Measurements from ENCODE around the gene RPN1. TPM values are rescaled to one million over a fixed set of nuclear protein-coding genes. Genes with fewer than 3 reads are reported as not detected.

The RPN1 gene
- polyA plus RNA-seq, 4 donors, result 43.2 to 270 (median 140) TPM

GRCh38 chr3:128613083-128613829 is 37.4 kb downstream of the RPN1 start:
- Histone ChIP-seq H3K27me3 (ENCODE audit: control insufficient read depth in 3 of 3, insufficient read depth in 3 of 3, low read length in 3 of 3) (no peaks in the 10 kb centered on the region), H3K27ac (ENCODE audit: low read depth in 1 of 3, low read length in 2 of 3) (no peak overlapping the region), H3K4me1 (ENCODE audit: control insufficient read depth in 3 of 3, insufficient read depth in 2 of 3, low read depth in 1 of 3, low read length in 2 of 3) (peaks cover 0 to 3% (median 0%) of the 10 kb centered on the region in 3 donors), H3K9me3 (ENCODE audit: control insufficient read depth in 2 of 2, insufficient read depth in 1 of 2, low read depth in 1 of 2, low read length in 1 of 2) (no peaks in the 10 kb centered on the region), H3K36me3 (ENCODE audit: control insufficient read depth in 3 of 3, insufficient read depth in 2 of 3, low read depth in 1 of 3, low read length in 3 of 3) (peaks cover 0 to 5% (median 0%) of the 10 kb centered on the region in 3 donors), H3K4me3 (ENCODE audit: low read depth in 1 of 3, low read length in 3 of 3) (no peak overlapping the region)
- DNase-seq, result no peak
- FAIRE-seq, result no peak
- 86 to 88% (median 87%) methylated on average over 15 to 16 of the region's 16 CpGs for WGBS, 3 donors

- FAIRE-seq, result no peak
These were observed 40.1 kb downstream of the RPN1 start for GRCh38 chr3:128610451-128611070.

GRCh38 chr3:128609294-128609693 is 41.3 kb downstream of the RPN1 start:
- Histone ChIP-seq H3K27ac (ENCODE audit: low read depth in 1 of 3, low read length in 2 of 3) (no peak overlapping the region), H3K36me3 (ENCODE audit: control insufficient read depth in 3 of 3, insufficient read depth in 2 of 3, low read depth in 1 of 3, low read length in 3 of 3) (no peaks in the 10 kb centered on the region), H3K4me3 (ENCODE audit: low read depth in 1 of 3, low read length in 3 of 3) (no peak overlapping the region), H3K4me1 (ENCODE audit: control insufficient read depth in 3 of 3, insufficient read depth in 2 of 3, low read depth in 1 of 3, low read length in 2 of 3) (peaks cover 0 to 6% (median 0%) of the 10 kb centered on the region in 3 donors), H3K27me3 (ENCODE audit: control insufficient read depth in 3 of 3, insufficient read depth in 3 of 3, low read length in 3 of 3) (peaks cover 0 to 3% (median 0%) of the 10 kb centered on the region in 3 donors), H3K9me3 (ENCODE audit: control insufficient read depth in 2 of 2, insufficient read depth in 1 of 2, low read depth in 1 of 2, low read length in 1 of 2) (no peaks in the 10 kb centered on the region)
- 71 to 80% (median 75%) methylated on average over 11 of the region's 11 CpGs for WGBS, 3 donors
- FAIRE-seq, result no peak
- DNase-seq, result no peak

More at GRCh38 chr3:128610451-128611070, 40.1 kb downstream of the RPN1 start:
- Histone ChIP-seq H3K4me3 (ENCODE audit: low read depth in 1 of 3, low read length in 3 of 3) (no peak overlapping the region), H3K27me3 (ENCODE audit: control insufficient read depth in 3 of 3, insufficient read depth in 3 of 3, low read length in 3 of 3) (peaks cover 0 to 3% (median 0%) of the 10 kb centered on the region in 3 donors), H3K9me3 (ENCODE audit: control insufficient read depth in 2 of 2, insufficient read depth in 1 of 2, low read depth in 1 of 2, low read length in 1 of 2) (no peaks in the 10 kb centered on the region), H3K27ac (ENCODE audit: low read depth in 1 of 3, low read length in 2 of 3) (no peak overlapping the region), H3K4me1 (ENCODE audit: control insufficient read depth in 3 of 3, insufficient read depth in 2 of 3, low read depth in 1 of 3, low read length in 2 of 3) (no peaks in the 10 kb centered on the region), H3K36me3 (ENCODE audit: control insufficient read depth in 3 of 3, insufficient read depth in 2 of 3, low read depth in 1 of 3, low read length in 3 of 3) (no peaks in the 10 kb centered on the region)
- WGBS, 3 donors, result 87 to 88% (median 87%) methylated on average over 15 of the region's 15 CpGs
- DNase-seq, result no peak

- Histone ChIP-seq H3K27me3 (ENCODE audit: control insufficient read depth in 3 of 3, insufficient read depth in 3 of 3, low read length in 3 of 3) (peaks cover 0 to 3% (median 0%) of the 10 kb centered on the region in 3 donors), H3K4me3 (ENCODE audit: low read depth in 1 of 3, low read length in 3 of 3) (peak overlapping the region in 2 of 3 donors; percentile 59 to 61), H3K36me3 (ENCODE audit: control insufficient read depth in 3 of 3, insufficient read depth in 2 of 3, low read depth in 1 of 3, low read length in 3 of 3) (no peaks in the 10 kb centered on the region), H3K9me3 (ENCODE audit: control insufficient read depth in 2 of 2, insufficient read depth in 1 of 2, low read depth in 1 of 2, low read length in 1 of 2) (no peaks in the 10 kb centered on the region), H3K27ac (ENCODE audit: low read depth in 1 of 3, low read length in 2 of 3) (no peak overlapping the region), H3K4me1 (ENCODE audit: control insufficient read depth in 3 of 3, insufficient read depth in 2 of 3, low read depth in 1 of 3, low read length in 2 of 3) (peaks cover 0 to 6% (median 0%) of the 10 kb centered on the region in 3 donors)
- FAIRE-seq (no peak), DNase-seq (no peak)
- 29 to 49% (median 43%) methylated on average over 12 of the region's 12 CpGs for WGBS, 3 donors
These were observed 42.9 kb downstream of the RPN1 start for GRCh38 chr3:128607710-128608048.

- no peaks in the 10 kb centered on the region for H3K36me3 ChIP-seq (ENCODE audit: control insufficient read depth in 3 of 3, insufficient read depth in 2 of 3, low read depth in 1 of 3, low read length in 3 of 3)
- peaks cover 0 to 6% (median 0%) of the 10 kb centered on the region in 3 donors for H3K4me1 ChIP-seq (ENCODE audit: control insufficient read depth in 3 of 3, insufficient read depth in 2 of 3, low read depth in 1 of 3, low read length in 2 of 3)
- H3K27ac ChIP-seq (ENCODE audit: low read depth in 1 of 3, low read length in 2 of 3), result no peak overlapping the region
- peaks cover 0 to 3% (median 0%) of the 10 kb centered on the region in 3 donors for H3K27me3 ChIP-seq (ENCODE audit: control insufficient read depth in 3 of 3, insufficient read depth in 3 of 3, low read length in 3 of 3)
- no peak for FAIRE-seq
- no peak overlapping the region for H3K4me3 ChIP-seq (ENCODE audit: low read depth in 1 of 3, low read length in 3 of 3)
- H3K9me3 ChIP-seq (ENCODE audit: control insufficient read depth in 2 of 2, insufficient read depth in 1 of 2, low read depth in 1 of 2, low read length in 1 of 2), result no peaks in the 10 kb centered on the region
- DNase-seq, result no peak
- WGBS, 3 donors, result 92 to 96% (median 95%) methylated on average over 7 of the region's 7 CpGs
These were observed 44.5 kb downstream of the RPN1 start for GRCh38 chr3:128606094-128606493.

GRCh38 chr3:128605091-128606046 is 45.2 kb downstream of the RPN1 start:
- peaks cover 0 to 6% (median 0%) of the 10 kb centered on the region in 3 donors for H3K4me1 ChIP-seq (ENCODE audit: control insufficient read depth in 3 of 3, insufficient read depth in 2 of 3, low read depth in 1 of 3, low read length in 2 of 3)

GRCh38 chr3:128603811-128604775 is 46.5 kb downstream of the RPN1 start:
- 81 to 85% (median 83%) methylated on average over 20 of the region's 20 CpGs for WGBS, 3 donors
- no peak for DNase-seq

More at GRCh38 chr3:128605091-128606046, 45.2 kb downstream of the RPN1 start:
- no peaks in the 10 kb centered on the region for H3K36me3 ChIP-seq (ENCODE audit: control insufficient read depth in 3 of 3, insufficient read depth in 2 of 3, low read depth in 1 of 3, low read length in 3 of 3)
- no peak overlapping the region for H3K27ac ChIP-seq (ENCODE audit: low read depth in 1 of 3, low read length in 2 of 3)
- H3K9me3 ChIP-seq (ENCODE audit: control insufficient read depth in 2 of 2, insufficient read depth in 1 of 2, low read depth in 1 of 2, low read length in 1 of 2), result no peaks in the 10 kb centered on the region
- FAIRE-seq (no peak), DNase-seq (peak; percentile 23 to 61)
- no peak overlapping the region for H3K4me3 ChIP-seq (ENCODE audit: low read depth in 1 of 3, low read length in 3 of 3)
- peaks cover 0 to 3% (median 0%) of the 10 kb centered on the region in 3 donors for H3K27me3 ChIP-seq (ENCODE audit: control insufficient read depth in 3 of 3, insufficient read depth in 3 of 3, low read length in 3 of 3)
- 49 to 78% (median 55%) methylated on average over 11 of the region's 11 CpGs for WGBS, 3 donors

More at GRCh38 chr3:128603811-128604775, 46.5 kb downstream of the RPN1 start:
- peaks cover 0 to 6% (median 0%) of the 10 kb centered on the region in 3 donors for H3K4me1 ChIP-seq (ENCODE audit: control insufficient read depth in 3 of 3, insufficient read depth in 2 of 3, low read depth in 1 of 3, low read length in 2 of 3)
- H3K9me3 ChIP-seq (ENCODE audit: control insufficient read depth in 2 of 2, insufficient read depth in 1 of 2, low read depth in 1 of 2, low read length in 1 of 2), result no peaks in the 10 kb centered on the region
- no peak overlapping the region for H3K4me3 ChIP-seq (ENCODE audit: low read depth in 1 of 3, low read length in 3 of 3)
- no peaks in the 10 kb centered on the region for H3K36me3 ChIP-seq (ENCODE audit: control insufficient read depth in 3 of 3, insufficient read depth in 2 of 3, low read depth in 1 of 3, low read length in 3 of 3)
- peaks cover 0 to 3% (median 0%) of the 10 kb centered on the region in 3 donors for H3K27me3 ChIP-seq (ENCODE audit: control insufficient read depth in 3 of 3, insufficient read depth in 3 of 3, low read length in 3 of 3)
- no peak for FAIRE-seq
- no peak overlapping the region for H3K27ac ChIP-seq (ENCODE audit: low read depth in 1 of 3, low read length in 2 of 3)

Measured in small intestine (tissue), 7 donors.